Urinary bladder (tissue), 4 donors: ENCODE measurements around the gene EP400. TPM values are rescaled to one million over a fixed set of nuclear protein-coding genes. Genes with fewer than 3 reads are reported as not detected.
A peak's percentile ranks its signal among the peaks of the same experiment; 100 is the strongest.

ENCODE experiments used
- DNase-seq: peaks from one replicate; pipeline ENCODE4 v3.0.0-alpha.2; 2015; ENCODE audit errors: extremely low spot score
- H3K27ac ChIP-seq: one replicate; pipeline ENCODE4 v1.5.1; 2013; ENCODE audit warnings: low read depth, mild to moderate bottlenecking, moderate library complexity
- H3K36me3 ChIP-seq: one replicate; pipeline ENCODE4 v1.6.1; 2013; ENCODE audit warnings: mild to moderate bottlenecking, moderate library complexity; ENCODE audit not compliant: insufficient read depth
- H3K4me1 ChIP-seq: one replicate; pipeline ENCODE4 v1.6.1; 2013; ENCODE audit warnings: mild to moderate bottlenecking, moderate library complexity; ENCODE audit not compliant: insufficient read depth
- H3K4me3 ChIP-seq: one replicate; pipeline ENCODE4 v1.5.1; 2013; ENCODE audit warnings: low read depth, low read length
- WGBS: extraction: QIAGEN DNeasy Blood & Tissue Kit; methylation state at CpG from one replicate; pipeline ENCODE4 v1.1.7; 2013; 5-methylcytosine and 5-hydroxymethylcytosine counted together
- polyA plus RNA-seq: library from polyadenylated mRNA; stranded (reverse); fragments of 200-250 nt; gene quantifications from one replicate; pipeline ENCODE4 v1.2.3, GENCODE V29; 2013
- total RNA-seq: library from RNA; depleted of rRNA; stranded (reverse); fragments of >200 nt; gene quantifications from one replicate; pipeline ENCODE4 v1.2.3, GENCODE V29; 2014
- donor health status: healthy with polysubstance abuse.
- donor health status: healthy.

EP400 gene
- total and polyA plus RNA-seq, 2 donors: 17.9 to 20.1 TPM

GRCh38 chr12:131928080-131928710 lies 21.5 kb upstream of the EP400 start:
- Histone ChIP-seq H3K36me3 (no peaks in the 10 kb centered on the region), H3K27ac (peak overlapping the region; percentile 82), H3K4me1 (no peaks in the 10 kb centered on the region), H3K4me3 (peak overlapping the region; percentile 88)
- DNase-seq: no peak
- 34% methylated on average over 33 of the region's 33 CpGs for WGBS

GRCh38 chr12:131928711-131929580 lies 20.8 kb upstream of the EP400 start, which contains the start of gene PUS1:
TSS of gene PUS1 (plus strand) at chr12:131929276. CDS start at chr12:131929723, 447 bp downstream.
- DNase-seq: peak; percentile 85
- Histone ChIP-seq H3K4me3 (peak within 1 kb of the TSS; percentile 97), H3K4me1 (no peaks in the 10 kb centered on the region), H3K36me3 (peaks cover under 1% of the 10 kb centered on the region), H3K27ac (peak within 1 kb of the TSS; percentile 82)
- under 1% methylated on average over 84 of the region's 84 CpGs for whole genome bisulfite sequencing

DNA sequence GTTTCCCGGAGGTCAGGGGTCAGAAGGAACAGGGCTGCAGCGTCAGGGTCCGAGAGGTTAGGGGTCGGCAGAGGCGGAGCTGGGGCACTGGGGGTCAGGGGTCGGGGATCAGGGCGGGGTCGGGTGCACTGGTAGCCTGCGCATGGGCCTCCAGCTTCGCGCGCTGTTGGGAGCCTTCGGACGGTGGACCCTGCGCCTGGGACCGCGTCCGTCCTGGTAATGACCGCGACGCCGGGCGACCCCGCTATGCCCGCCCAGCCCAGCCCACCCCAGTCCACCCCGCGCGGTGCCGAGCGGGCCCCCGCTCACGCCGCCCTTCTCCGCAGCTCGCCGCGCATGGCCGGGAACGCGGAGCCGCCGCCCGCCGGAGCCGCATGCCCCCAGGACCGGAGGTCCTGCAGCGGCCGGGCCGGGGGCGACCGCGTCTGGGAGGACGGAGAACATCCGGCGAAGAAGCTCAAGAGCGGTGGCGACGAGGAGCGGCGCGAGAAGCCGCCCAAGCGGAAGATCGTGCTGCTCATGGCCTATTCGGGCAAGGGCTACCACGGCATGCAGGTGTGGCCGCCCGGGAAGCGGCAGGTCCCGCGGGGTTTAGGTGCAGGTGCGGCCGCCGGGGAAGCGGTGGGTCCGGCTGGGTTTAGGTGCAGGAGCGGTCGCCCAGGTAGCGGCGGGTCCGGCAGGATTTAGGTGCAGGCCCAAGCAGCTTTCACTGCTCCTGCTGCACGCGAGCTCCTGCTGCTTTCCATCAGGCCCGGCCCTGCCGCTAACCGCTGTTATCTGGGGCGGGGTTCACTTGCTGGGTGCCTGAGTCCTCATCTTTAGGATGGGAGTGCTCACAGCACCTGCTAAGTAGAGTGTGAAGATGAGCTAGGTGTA lies 19.9 kb upstream of the EP400 start:
- WGBS: 1% methylated on average over 87 of the region's 87 CpGs
- DNase-seq: no peak
- Histone ChIP-seq H3K4me3 (peak overlapping the region; percentile 97), H3K27ac (no peak overlapping the region), H3K4me1 (no peaks in the 10 kb centered on the region), H3K36me3 (peaks cover 3% of the 10 kb centered on the region)

DNA sequence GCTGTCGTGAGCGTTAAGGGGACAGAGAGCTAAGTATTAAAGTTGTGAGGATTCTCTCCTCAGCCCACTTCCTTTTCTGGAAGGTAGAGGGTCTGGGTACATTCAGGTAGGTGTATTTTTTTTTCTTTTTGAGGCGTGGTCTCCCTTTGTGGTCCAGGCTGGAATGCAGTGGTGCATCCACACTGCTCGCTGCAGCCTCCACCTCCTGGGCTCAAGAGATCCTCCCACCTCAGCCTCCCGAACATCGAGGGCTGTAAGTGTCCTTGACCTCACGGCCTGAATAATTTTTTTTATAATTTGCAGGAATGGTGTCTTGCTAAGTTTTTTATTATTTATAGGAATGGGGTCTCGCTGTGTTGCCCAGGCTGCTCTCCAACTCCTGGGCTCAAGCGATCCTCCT lies 19.2 kb upstream of the EP400 start:
- 82% methylated on average over 9 of the region's 9 CpGs for WGBS
- no peak for DNase-seq
- H3K36me3 ChIP-seq: peaks cover 3% of the 10 kb centered on the region
- peak overlapping the region; percentile 97 for H3K4me3 ChIP-seq
- no peaks in the 10 kb centered on the region for H3K4me1 ChIP-seq
- H3K27ac ChIP-seq: no peak overlapping the region

- Histone ChIP-seq H3K36me3 (peaks cover 3% of the 10 kb centered on the region), H3K27ac (no peak overlapping the region), H3K4me3 (no peak overlapping the region), H3K4me1 (no peaks in the 10 kb centered on the region)
- WGBS: 94% methylated on average over 8 of the region's 8 CpGs
- no peak for DNase-seq
These were observed 16.4 kb upstream of the EP400 start for GRCh38 chr12:131933387-131933786.

DNA sequence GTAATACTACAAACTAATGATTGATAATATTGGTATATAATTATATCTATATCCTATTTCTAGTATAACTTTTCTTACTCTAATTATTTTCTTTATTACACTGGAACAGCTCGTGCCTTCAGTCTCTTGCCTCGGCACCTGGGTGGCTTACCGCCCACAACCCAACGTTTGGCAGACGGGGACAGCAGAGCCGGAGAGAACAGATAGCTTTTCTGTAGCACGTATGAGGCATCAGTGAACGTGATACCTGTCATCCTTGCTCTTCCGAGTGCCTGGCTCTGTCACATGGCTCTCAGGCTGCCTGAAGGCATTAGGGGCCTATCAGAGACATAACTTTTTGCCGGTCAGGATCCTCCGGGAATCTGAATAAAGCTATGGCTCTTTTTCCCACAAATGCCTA lies 15.2 kb upstream of the EP400 start:
- WGBS: 89% methylated on average over 11 of the region's 11 CpGs
- DNase-seq: no peak
- H3K4me3 ChIP-seq: no peak overlapping the region
- no peaks in the 10 kb centered on the region for H3K4me1 ChIP-seq
- H3K27ac ChIP-seq: no peak overlapping the region
- H3K36me3 ChIP-seq: peaks cover 3% of the 10 kb centered on the region

GRCh38 chr12:131938082-131938481 lies 11.7 kb upstream of the EP400 start:
- WGBS: 91% methylated on average over 7 of the region's 7 CpGs
- no peaks in the 10 kb centered on the region for H3K4me1 ChIP-seq
- H3K36me3 ChIP-seq: peaks cover 6% of the 10 kb centered on the region
- H3K4me3 ChIP-seq: no peak overlapping the region
- DNase-seq: no peak
- H3K27ac ChIP-seq: no peak overlapping the region

GRCh38 chr12:131939007-131939406 lies 10.7 kb upstream of the EP400 start:
- H3K36me3 ChIP-seq: peaks cover 5% of the 10 kb centered on the region
- H3K4me3 ChIP-seq: no peak overlapping the region
- H3K27ac ChIP-seq: no peak overlapping the region
- no peaks in the 10 kb centered on the region for H3K4me1 ChIP-seq
- WGBS: 92% methylated on average over 16 of the region's 16 CpGs
- no peak for DNase-seq

DNA sequence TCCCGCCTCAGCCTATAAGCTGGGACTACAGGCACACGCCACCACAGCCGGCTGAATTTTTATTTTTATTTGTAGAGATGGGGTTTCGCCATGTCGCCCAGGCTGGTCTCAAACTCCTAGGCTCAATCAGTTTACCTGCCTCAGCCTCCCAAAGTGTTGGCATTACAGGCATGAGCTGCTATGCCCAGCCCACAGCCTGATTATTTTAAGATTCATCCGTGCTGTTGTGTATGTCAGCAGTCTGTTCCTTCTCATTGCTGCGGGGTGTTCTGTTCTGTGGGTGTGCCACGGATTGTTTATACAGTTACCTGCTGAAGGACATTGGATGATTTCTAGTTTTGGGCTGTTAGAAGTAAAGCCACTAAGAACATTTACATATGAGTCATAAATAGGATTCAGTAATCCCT lies 9.6 kb upstream of the EP400 start:
- Histone ChIP-seq H3K4me1 (no peaks in the 10 kb centered on the region), H3K4me3 (no peak overlapping the region), H3K36me3 (peaks cover 3% of the 10 kb centered on the region), H3K27ac (no peak overlapping the region)
- WGBS: 90% methylated on average over 8 of the region's 8 CpGs
- no peak for DNase-seq

- Histone ChIP-seq H3K27ac (no peak overlapping the region), H3K4me3 (no peak overlapping the region), H3K36me3 (peaks cover 3% of the 10 kb centered on the region), H3K4me1 (no peaks in the 10 kb centered on the region)
- WGBS: 94% methylated on average over 46 of the region's 46 CpGs
- DNase-seq: no peak
These were observed 8.4 kb upstream of the EP400 start for GRCh38 chr12:131941116-131941986.

GRCh38 chr12:131941987-131942341 lies 7.8 kb upstream of the EP400 start:
- Histone ChIP-seq H3K36me3 (peaks cover 3% of the 10 kb centered on the region), H3K27ac (no peak overlapping the region), H3K4me3 (no peak overlapping the region), H3K4me1 (no peaks in the 10 kb centered on the region)
- WGBS: 95% methylated on average over 7 of the region's 7 CpGs
- DNase-seq: no peak

DNA sequence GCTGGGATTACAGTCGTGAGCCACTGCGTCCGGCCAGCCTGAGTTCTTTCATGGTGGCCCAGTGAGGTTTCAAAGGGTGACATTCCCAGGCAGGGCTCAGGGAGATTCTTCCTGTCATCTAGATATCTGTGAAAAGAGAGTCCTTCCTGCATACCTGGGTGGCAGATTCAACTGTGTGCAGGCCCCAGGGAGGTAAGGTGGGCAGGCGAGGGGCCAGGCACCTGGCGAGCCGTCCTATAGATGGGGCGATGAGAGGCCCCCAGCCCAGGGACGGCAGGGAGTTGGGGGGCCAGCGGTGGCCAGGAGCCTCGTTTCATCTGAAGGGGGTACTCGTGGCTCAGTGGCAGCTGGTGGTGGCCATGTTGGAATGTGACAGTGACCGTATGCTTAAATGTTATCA lies 7.1 kb upstream of the EP400 start:
- DNase-seq: no peak

DNA sequence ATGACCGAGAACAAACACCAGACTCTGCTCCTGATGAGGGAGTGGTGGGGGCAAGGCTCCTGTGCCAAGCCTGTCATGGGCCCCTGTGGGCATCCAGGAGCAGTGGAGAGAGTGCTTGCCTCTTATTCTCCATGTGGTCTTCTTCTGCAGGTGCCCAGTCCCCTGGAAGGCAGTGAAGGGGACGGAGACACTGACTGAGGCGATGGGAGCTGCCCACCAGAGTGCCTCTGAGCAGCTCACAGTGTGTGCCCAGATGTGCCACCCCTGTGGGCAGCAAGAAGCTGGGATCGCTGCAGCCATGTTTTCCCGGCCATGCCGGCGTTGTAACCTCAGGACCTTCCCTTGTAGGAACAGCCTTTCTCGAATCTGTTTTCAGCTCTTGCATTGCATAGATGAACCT lies 6.4 kb upstream of the EP400 start:
- no peak for DNase-seq
- Histone ChIP-seq H3K27ac (no peak overlapping the region), H3K4me1 (no peaks in the 10 kb centered on the region), H3K36me3 (peaks cover 3% of the 10 kb centered on the region), H3K4me3 (no peak overlapping the region)
- WGBS: 96% methylated on average over 8 of the region's 8 CpGs

More for the DNA sequence above, 7.1 kb upstream of the EP400 start:
- Histone ChIP-seq H3K27ac (no peak overlapping the region), H3K36me3 (peaks cover 3% of the 10 kb centered on the region), H3K4me3 (no peak overlapping the region), H3K4me1 (no peaks in the 10 kb centered on the region)
- 95% methylated on average over 12 of the region's 12 CpGs for WGBS
